Limb (tissue), 2 donors: Measurements from ENCODE around the gene DCAF11.

ENCODE experiments used
- DNase-seq, 2 donors: peaks; one replicate each; pipeline ENCODE4 v3.0.0-alpha.2; 2016; ENCODE audit errors: extremely low spot score in 2 of 2

Gene DCAF11

DNA sequence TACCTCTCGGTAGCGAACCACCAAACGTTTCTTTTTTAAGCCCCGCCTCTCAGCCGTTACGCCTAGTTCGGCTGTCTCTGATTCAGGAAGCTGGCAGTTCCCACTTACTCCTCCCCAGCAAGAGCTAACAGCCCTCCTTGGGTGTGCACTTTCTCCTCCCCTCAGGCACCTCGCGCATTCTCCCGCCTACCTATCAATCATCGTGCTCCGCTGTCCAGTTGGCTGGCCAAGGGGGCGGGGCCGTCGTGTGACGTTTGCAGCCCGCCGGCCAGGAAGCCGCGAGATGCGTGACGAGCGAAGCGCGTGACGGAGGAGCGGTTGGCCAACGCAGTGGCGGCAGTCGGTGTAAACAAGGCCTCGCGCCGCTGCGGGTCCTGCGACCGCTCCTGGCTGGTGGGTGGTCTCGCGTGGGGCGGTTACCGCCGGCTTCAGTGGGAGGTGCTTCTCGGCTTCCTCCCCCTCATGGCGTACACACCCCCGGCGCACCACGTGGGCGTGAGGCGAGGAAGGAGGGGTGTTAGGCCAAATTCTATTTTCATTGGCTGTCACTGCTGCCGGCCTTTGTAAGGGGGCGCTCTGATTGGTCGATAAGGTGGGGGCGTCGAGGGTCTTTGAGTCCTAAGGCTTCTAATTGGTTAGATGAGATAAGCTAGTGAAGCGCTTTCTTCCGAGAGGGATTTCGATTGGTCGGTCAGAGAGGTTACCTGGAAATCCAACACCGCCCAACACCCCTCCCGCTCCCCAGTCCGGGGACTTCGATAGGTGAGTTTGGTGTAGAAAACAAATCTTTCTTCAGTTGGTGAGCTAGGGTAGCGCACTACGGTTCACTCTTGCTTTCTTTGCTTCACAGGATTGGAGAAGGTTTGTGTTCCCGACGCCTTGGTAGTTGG lies at the start of gene DCAF11, which contains the start of gene NRL:
Gene DCAF11, plus strand, starts transcription at position 246 of the 890 bp plus-strand sequence. CDS start 818 bp downstream, outside the sequence.
Gene NRL, minus strand, starts transcription at position 418 of the 890 bp plus-strand sequence. CDS start 32,101 bp downstream, outside the sequence.
- peak; percentile 99 for DNase-seq

DNA sequence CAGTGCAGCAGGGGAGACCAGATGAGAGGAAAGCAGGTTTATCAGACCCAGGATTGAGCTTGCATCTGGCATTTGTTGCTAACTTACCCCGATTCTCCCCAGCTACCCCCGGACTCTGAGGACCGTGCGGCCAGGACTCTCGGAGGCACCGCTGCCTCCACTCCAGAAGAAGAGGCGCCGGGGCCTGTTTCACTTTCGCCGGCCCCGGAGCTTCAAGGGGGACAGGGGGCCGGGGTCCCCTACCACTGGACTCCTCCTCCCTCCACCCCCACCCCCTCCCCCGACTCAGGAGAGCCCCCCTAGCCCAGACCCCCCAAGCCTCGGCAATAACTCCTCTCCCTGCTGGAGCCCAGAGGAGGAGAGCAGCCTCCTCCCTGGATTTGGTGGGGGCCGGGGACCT lies 49.7 kb upstream of the DCAF11 start:
- DNase-seq = no peak

DNA sequence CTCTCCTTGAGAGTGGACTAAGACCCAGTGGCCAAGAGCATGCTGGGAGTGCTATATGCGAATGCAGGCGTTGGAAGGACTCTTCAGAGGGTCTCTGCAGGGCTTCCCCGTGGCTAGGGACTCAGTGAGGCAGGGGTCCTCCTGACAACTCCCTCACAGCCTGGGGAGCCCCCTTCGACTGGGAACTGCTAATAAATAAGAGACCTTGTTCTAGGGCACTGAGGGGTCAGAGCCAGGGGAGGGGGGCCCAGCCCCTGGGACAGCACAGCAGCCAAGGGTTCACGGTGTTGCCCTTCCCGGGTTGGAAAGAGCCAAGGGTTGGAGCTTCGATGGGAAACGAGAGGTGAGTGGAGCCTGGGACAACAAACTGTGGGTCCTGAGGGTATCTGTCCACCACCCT lies 49.2 kb upstream of the DCAF11 start:
- no peak for DNase-seq

DNA sequence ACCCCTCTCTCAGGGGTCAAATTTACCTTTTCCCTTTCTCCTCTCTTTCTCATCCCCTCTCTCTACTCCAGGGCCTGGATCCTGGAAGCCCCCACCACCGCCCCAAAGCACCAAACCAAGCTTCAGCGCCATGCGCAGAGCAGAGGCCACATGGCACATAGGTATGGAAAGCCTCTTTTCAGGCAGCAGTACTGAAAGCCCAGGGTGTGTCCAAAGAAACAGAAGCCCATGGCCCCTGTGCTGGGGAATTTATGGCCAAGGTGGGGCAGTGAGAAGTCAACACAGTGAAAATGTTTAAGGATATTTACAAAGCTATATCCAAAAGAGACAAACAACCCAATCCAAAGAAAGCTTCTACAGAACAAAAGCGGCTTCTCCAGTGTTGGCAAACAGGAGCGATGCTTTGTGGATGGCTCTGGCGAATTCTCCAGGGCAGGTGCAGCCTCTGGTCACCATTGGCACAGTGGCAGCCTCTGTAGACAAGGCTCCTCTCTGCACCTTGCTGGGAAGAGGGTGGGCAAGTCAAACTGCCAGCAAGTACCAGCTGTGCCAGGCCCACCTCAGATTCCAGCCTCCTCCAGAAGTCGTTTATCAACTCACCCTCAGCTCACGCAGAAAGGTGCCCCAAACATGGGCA lies 48.0 kb upstream of the DCAF11 start:
- DNase-seq = no peak

DNA sequence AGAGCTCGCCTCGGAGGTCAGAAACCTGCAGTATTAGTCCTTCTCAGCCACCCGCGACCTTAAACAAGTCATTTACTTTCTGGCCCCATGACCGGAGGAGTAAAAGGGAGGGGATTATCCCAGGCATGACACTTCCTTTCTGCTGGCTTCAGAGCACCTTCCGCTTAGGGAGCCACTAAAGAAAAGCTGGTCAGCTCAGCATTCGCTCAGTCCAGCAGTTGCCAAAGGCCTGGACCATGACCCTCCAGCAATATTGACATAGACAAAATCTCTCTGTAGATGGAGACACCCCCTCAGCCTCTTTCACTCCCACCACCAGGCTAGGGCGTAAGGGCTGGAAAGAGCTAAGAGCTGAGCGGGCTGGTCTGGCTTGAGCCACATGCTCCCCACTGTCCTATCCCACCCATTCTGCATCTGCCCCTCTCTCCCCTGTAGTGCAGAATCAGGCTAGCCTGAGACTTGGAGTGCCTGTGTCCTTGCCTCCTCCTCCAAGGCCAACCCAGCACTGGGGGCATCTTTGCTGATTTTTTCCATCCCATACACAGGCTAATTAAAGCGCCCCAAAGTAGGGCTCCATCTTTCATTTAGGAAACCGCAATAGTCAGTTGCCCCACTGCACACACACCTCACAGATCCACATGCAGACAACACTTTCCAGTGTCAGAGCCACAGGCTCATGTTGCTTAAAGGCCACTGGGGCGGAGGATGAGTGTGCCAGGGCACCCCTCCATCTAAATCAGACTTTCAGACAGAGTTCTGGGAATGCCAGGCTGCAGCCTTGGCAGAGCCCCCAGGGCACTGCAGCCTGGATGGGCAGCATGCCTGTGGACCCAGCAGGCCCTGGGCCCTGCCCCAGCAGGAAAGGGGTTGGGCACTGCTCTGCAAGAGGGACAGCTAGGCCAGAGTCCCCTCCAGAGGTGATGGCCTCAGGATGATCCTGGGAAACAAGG lies 47.2 kb upstream of the DCAF11 start:
- DNase-seq = no peak

DNA sequence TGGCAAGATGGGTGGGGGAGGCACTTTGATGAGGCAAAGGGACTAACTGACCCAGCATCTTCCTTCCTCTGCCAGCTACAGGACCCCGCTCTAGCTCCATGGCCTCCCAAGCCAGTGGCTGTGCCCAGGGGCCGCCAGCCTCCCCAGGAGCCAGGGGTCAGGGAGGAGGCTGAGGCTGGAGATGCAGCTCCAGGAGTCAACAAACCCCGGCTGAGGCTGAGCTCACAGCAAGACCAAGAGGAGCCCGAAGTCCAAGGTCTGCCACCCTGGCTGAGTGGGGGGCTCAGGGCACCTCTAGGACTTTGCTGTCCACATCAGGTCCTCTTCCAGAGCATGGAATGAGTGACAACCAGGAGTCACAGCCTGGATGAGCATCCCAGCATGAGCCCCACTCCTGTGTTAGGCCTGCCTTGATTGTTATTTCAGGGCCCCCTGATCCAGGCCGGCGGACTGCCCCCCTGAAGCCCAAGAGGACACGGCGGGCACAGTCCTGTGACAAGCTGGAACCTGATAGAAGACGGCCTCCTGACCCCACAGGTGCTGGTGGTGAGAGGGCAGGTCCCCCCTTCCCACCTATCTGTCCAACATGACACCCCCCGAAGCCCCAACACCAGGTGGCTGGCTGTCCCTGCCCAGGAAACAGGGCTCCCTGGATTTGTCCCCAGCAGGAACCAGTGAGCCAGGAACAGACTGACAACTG lies 45.7 kb upstream of the DCAF11 start:
- DNase-seq = no peak

DNA sequence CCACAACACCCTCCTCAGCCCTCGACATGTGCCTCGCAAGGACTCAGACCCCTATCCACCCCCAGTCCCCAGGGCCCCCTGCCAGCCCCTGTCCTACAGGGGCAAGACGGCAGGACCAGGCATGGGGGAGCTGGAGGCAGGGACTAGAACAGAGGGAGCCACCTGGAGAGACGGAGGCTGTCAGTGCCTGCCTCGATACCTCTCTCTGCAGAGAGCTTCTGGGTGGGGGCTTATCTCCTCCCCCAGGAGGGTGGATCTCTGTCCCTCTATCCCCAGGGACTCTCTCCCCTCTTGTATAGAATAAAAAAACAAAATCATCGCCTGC lies 45.2 kb upstream of the DCAF11 start:
- no peak for DNase-seq

DNA sequence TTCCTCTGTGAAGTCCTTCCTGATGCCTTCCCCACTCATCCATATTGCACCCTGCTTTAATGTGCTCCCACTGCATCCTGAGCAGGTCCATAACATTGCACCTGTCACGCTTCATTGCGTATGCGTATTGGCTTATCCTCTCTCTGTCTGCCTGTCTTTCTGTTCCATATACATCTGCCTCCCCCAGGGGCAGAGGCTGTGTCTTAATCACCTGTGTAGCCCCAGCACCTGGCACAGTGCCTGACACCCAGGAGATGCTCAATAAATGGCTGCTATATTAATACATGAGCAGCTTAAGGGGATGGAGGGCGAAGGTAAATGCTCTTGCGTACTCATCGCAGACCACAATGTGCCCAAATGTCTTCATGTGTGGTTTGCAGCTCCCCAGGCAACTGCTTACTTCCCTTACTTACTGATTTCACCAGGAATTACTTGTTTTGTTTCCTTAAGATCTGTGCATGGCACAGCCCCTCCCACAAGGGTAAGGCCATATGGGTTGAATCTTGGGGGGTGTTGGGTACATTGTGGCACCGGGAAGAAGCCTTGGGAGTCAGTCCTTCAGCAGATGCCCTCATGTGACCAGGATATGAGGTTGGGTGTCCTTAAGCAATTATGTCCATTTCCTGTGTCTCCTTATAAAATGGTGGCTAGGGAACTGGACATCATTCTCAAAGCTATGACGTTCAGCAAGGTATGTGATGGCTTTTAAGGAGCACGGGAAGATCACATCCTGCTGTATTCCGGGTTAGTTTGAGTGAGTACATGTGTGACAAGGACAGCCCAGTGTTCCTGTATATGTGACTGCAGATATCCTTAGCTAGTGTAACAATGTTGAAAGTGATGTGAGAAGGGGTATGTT lies 44.1 kb upstream of the DCAF11 start:
- no peak for DNase-seq

DNA sequence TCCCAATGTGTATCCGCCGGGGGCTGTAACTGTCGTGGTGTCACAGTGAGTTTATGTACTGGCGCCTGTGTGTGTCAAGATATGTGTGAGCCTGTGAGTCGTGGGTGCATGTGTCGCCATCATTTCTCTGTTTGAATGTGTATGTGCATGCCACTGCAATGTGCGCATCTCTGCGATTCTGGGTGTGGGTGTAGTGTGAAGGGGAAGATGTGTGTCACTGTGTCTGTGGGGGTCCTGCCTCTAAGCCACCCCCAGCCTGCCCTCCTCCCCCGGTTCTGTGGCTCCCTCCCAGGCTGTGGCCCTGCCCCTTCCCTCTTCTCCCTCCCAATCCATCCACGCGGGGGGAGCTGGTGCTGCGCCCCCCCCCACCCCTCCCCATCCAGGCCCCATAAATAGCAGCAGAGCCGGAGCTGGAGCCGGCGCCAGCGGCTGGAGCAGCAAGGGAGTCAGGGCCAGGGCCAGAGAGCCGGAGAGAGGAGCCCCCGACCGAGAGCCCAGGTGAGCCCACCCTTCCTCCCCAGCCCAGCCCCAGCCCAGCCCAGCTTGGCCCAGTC lies 43.4 kb upstream of the DCAF11 start, which contains the start of gene CPNE6:
Gene CPNE6, plus strand, starts transcription at position 419 of the 554 bp plus-strand sequence. CDS start 1,375 bp downstream, outside the sequence.
- no peak for DNase-seq

DNA sequence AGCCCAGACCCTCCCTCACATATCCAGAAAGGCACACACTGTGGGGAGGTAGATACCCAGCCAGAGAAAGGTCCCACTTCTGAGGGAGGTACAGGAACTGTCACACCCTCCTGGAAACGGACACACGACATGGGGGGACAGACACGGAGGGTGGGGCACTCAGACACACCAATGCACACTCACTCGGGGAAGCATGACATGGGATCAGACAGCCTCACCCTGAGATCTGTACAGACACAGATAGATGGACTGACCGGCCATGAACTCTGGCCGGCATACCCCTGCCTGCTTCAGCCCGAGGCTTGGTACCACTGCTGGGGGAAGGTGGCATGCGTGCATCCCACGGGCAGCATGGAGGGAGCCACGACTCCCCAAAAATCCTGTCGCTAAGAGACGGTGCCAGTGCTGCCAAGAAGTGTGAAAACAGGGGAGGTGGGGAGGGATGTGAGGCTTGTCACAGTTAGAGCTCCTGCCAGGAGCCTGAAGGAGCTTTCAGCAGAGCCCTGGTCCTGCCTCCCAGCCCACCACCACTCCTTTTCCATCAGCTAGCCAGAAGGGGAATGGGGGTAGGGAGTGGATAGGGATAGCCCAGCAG lies 42.6 kb upstream of the DCAF11 start:
- DNase-seq = no peak

DNA sequence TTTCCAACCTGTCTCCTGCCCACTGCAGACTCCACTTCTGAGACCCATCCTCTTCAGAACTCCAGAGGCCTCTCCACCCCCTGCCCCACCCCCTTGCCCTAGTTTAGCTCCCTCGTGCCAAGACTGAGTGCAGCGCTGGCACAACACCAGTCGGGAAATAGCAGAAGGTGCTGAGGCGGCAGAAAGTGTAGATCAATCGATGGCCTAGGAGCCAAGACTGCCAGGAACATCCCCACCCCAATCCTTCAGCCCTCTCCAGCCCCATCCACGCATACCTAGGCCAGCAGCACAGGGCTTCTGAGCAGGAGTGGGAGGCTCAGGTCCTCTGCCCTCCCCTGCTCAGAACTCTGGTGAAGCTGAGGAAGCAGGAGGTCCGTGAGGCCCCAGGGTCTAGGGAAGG lies 42.1 kb upstream of the DCAF11 start:
- DNase-seq = no peak

DNA sequence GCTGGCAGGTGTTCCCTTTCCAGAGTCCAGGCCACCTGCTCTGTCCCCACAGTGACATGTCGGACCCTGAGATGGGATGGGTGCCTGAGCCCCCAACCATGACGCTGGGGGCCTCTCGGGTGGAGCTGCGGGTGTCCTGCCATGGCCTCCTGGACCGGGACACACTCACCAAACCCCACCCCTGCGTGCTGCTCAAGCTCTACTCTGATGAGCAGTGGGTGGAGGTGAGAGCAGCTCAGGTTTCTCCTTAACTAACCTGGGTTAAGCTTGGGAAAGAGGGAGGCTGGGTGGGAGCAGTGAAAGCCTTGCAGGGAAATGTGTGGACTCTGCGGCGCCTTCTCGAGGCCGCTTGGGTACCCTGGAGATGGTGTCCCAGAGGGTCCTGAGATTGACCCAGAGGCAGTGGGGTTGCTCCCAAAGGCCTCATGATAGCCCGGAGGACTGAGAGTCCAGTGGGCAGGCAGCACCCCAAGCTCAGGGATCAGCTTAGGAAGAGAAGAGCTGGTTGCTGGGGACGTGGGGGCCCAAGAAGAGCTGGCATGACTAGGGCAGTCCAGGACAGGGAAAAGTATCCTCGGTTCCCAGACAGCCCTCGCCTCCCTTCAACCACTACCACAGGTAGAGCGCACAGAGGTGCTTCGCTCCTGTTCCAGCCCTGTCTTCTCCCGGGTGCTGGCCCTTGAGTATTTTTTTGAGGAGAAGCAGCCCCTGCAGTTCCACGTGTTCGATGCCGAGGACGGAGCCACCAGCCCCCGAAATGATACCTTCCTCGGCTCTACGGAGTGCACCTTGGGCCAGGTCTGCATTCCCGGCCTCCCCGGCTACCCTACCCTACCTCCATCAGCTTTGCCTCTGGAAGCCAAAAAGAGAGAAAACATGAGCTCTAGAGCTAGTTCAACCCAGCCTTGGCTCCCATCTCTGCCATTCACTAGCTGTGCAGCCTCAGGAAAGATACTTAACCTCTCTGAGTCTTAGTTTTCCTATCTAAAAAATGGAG lies 41.4 kb upstream of the DCAF11 start:
- DNase-seq = no peak

DNA sequence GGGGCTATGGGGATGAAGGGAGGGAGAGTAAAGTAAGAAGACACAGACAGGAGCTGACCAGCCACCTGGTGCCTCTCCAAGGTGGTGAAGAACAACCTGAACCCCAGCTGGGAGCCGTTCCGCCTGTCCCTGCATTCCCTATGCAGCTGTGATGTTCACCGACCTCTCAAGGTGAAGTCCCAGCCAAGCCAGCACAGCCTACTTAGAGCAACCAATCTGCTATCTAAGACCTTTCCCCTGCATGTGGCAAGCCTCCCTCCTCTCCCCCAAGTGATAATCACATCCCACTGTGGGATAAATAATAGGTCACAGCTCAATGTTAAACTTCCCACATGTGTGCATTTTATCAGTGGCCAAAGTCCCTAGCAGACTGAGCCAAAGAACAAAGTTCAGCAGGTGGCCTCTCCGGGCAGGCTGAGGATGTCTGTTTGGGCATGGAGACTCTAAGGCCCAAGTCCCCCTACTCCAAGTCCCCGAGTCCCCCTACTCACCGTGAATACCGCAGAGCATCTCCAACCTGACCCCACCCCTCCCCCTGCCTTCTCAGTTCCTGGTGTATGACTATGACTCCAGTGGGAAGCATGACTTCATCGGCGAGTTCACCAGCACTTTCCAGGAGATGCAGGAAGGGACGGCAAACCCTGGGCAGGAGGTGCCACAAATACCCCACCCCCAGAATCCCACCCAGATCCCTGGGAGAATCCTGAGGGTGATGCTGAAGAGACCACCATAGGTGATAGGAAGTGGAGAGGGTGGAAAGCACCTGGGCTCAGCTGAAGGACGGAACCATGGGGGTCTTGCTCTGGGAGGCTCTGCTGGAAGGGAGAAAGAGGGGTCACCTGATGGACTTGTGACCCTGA lies 39.7 kb upstream of the DCAF11 start:
- DNase-seq = no peak

DNA sequence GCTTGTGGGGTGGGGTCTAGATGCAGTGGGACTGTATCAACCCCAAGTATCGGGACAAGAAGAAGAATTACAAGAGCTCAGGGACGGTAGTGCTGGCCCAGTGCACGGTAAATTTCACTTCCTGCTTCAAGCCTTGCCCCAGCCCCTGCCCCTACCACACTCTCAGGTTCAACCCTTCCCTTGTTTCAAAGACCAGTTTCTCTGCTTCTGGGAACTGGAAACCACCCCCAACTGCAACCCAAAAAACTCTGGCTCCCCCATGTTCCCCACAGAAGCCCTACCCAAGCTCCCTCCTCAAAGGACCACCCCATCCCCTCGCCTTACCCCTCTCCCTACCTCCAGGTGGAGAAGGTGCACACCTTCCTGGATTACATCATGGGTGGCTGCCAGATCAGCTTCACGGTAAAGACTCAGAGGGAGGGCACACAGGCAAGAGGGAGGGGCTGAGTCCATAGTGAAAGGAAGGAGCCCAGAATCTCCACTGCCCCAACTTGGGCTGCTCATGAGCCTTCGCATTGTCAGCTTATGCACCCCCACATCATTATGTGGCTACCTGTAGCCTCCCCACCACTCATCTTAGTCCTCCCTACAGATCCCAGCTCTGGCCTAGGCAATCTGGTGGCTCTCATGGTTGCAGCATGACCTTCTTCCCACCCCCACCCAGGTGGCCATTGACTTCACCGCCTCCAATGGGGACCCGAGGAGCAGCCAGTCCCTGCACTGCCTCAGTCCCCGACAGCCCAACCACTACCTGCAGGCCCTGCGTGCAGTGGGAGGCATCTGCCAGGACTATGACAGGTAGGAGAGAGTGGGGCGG lies 38.9 kb upstream of the DCAF11 start:
- no peak for DNase-seq

DNA sequence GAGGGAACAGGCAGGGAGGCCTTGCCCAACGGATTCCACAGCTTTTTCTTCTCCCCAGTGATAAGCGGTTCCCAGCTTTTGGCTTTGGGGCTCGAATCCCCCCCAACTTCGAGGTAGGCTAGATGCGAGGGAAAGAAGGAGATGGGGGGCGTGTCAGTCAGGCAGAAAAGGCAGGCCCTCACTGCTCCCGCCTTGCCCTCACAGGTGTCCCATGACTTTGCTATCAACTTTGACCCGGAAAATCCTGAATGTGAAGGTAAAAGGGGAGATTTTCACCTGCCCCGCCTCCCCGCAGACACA lies 38.3 kb upstream of the DCAF11 start:
- DNase-seq = no peak

DNA sequence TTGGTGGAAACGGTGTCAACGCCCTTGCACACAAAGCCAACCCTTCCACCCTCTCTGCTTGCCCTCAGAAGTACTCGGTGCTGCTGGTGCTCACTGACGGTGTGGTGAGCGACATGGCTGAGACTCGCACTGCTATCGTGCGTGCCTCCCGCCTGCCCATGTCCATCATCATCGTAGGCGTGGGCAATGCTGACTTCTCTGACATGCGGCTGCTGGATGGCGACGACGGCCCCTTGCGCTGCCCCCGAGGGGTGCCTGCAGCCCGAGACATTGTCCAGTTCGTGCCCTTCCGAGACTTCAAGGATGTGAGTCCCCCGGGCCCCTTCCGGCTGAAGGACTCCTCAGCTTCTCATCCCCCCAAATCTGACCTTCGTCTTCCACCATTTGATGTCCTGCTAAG lies 37.5 kb upstream of the DCAF11 start:
- no peak for DNase-seq

DNA sequence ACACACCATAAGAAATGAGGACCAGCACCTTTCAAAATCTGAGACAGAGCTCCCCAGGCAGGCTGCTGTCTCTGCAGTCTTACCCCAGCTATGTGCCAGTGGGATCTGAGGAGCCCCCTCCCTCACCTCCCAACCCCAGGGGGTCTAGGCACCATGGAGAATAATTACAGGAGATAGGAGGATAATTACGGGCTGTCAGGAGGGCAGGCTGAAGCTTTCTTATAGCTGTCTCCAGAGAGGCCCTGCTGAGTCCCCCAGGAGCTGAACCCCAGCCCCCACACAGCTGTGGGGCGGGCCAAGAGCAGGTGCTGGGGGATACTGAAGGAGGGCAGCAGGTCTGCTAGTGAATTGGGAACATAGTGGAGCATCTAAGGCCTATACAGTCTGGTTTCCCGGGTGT lies 36.4 kb upstream of the DCAF11 start:
- no peak for DNase-seq
